Glutamatergic neuron (in vitro differentiated cells): ENCODE data around the gene STXBP5L. TPM values are rescaled to one million over a fixed set of nuclear protein-coding genes. Genes with fewer than 3 reads are reported as not detected.
"Not testable (repeated sequence)": the region's sequence is repeated elsewhere in the genome, so short reads cannot be mapped to it uniquely, and the experiment has no call there.

ENCODE experiments used
- DNase-seq: peaks from one replicate; pipeline ENCODE4 v3.0.0; 2022
- H3K27ac Mint-ChIP-seq: one replicate; pipeline ENCODE4 v1.8.0; 2020; ENCODE audit warnings: mild to moderate bottlenecking, mixed read lengths, inconsistent platforms; ENCODE audit not compliant: unreplicated experiment
- H3K27me3 Mint-ChIP-seq: one replicate; pipeline ENCODE4 v1.8.0; 2020; ENCODE audit warnings: mild to moderate bottlenecking, moderate library complexity, mixed read lengths, inconsistent platforms; ENCODE audit not compliant: unreplicated experiment
- H3K36me3 Mint-ChIP-seq: one replicate; pipeline ENCODE4 v1.8.0; 2020; ENCODE audit warnings: mild to moderate bottlenecking, mixed read lengths, inconsistent platforms; ENCODE audit not compliant: unreplicated experiment
- H3K4me1 Mint-ChIP-seq: one replicate; pipeline ENCODE4 v1.8.0; 2020; ENCODE audit warnings: mild to moderate bottlenecking, low read depth, mixed read lengths, inconsistent platforms; ENCODE audit not compliant: unreplicated experiment
- H3K4me3 Mint-ChIP-seq: one replicate; pipeline ENCODE4 v1.8.0; 2020; ENCODE audit warnings: mild to moderate bottlenecking, mixed read lengths, inconsistent platforms; ENCODE audit not compliant: unreplicated experiment
- H3K9me3 Mint-ChIP-seq: one replicate; pipeline ENCODE4 v1.8.0; 2020; ENCODE audit warnings: mild to moderate bottlenecking, moderate library complexity, mixed read lengths, inconsistent platforms; ENCODE audit not compliant: unreplicated experiment
- CTCF ChIP-seq: fragments of 200-600 bp; sonication (generic); IDR thresholded peaks from one replicate; pipeline ENCODE4 v1.5.0; 2021; ENCODE audit not compliant: partially characterized antibody, unreplicated experiment
- total RNA-seq: library from RNA; stranded (reverse); fragmentation: NEBNext Ultra II Directional; extraction: Animal tissue kit (Norgen Biotek cat#: 25700); gene quantifications from one replicate; pipeline ENCODE4 v1.2.1, GENCODE V29; 2021; ENCODE audit not compliant: unreplicated experiment

Gene STXBP5L
- total RNA-seq, 1 donor from 2014 or later = 54.7 TPM

- H3K27ac Mint-ChIP-seq = no peak overlapping the region
- H3K36me3 Mint-ChIP-seq = no peaks in the 10 kb centered on the region
- H3K4me1 Mint-ChIP-seq = no peaks in the 10 kb centered on the region
- no peak overlapping the region for H3K4me3 Mint-ChIP-seq
- H3K27me3 Mint-ChIP-seq = no peaks in the 10 kb centered on the region
- TF ChIP-seq CTCF = no peak
- no peak for DNase-seq
- H3K9me3 Mint-ChIP-seq = peaks cover 1% of the 10 kb centered on the region
Observed at GRCh38 chr3:121295452-121295851, 387.4 kb downstream of the STXBP5L start.

- Mint-ChIP-seq H3K27me3 (no peaks in the 10 kb centered on the region), H3K36me3 (no peaks in the 10 kb centered on the region), H3K4me3 (no peak overlapping the region), H3K27ac (no peak overlapping the region), H3K9me3 (peaks cover 1% of the 10 kb centered on the region), H3K4me1 (no peaks in the 10 kb centered on the region)
- no peak for DNase-seq
- no peak for TF ChIP-seq CTCF
Observed at GRCh38 chr3:121295979-121296378, 388.0 kb downstream of the STXBP5L start.

- Mint-ChIP-seq H3K4me3 (no peak overlapping the region), H3K4me1 (no peaks in the 10 kb centered on the region), H3K36me3 (no peaks in the 10 kb centered on the region), H3K9me3 (no peaks in the 10 kb centered on the region), H3K27ac (no peak overlapping the region), H3K27me3 (no peaks in the 10 kb centered on the region)
- TF ChIP-seq CTCF = no peak
- no peak for DNase-seq
Observed at GRCh38 chr3:121324320-121324719, 416.3 kb downstream of the STXBP5L start.

GRCh38 chr3:121330118-121330517, 422.1 kb downstream of the STXBP5L start:
- no peaks in the 10 kb centered on the region for H3K4me1 Mint-ChIP-seq
- H3K27ac Mint-ChIP-seq = no peak overlapping the region
- H3K9me3 Mint-ChIP-seq = peaks cover 2% of the 10 kb centered on the region
- no peak for TF ChIP-seq CTCF
- no peak for DNase-seq
- H3K27me3 Mint-ChIP-seq = no peaks in the 10 kb centered on the region
- no peak overlapping the region for H3K4me3 Mint-ChIP-seq
- H3K36me3 Mint-ChIP-seq = peaks cover 26% of the 10 kb centered on the region

GRCh38 chr3:121330634-121331033, 422.6 kb downstream of the STXBP5L start:
- Mint-ChIP-seq H3K27ac (no peak overlapping the region), H3K9me3 (peaks cover 2% of the 10 kb centered on the region), H3K27me3 (no peaks in the 10 kb centered on the region), H3K36me3 (peaks cover 26% of the 10 kb centered on the region), H3K4me1 (no peaks in the 10 kb centered on the region), H3K4me3 (no peak overlapping the region)
- no peak for DNase-seq
- TF ChIP-seq CTCF = no peak

- H3K27ac Mint-ChIP-seq, DNase-seq, H3K9me3 Mint-ChIP-seq, H3K27me3 Mint-ChIP-seq, H3K4me1 Mint-ChIP-seq, H3K4me3 Mint-ChIP-seq: not testable (repeated sequence)
- H3K36me3 Mint-ChIP-seq = peaks cover 32% of the 10 kb centered on the region
Observed at GRCh38 chr3:121355960-121356359, 448.0 kb downstream of the STXBP5L start.
